HEK293 (cell line): ENCODE results near the gene SLC6A15.

Experiments used
- MEIS1 ChIP-seq: sonication (generic); formaldehyde crosslinking; IDR thresholded peaks from 2 replicates; pipeline ENCODE4 v1.8.1; 2022; ENCODE audit warnings: missing genetic modification reagents, mild to moderate bottlenecking, borderline replicate concordance
- PATZ1 ChIP-seq: fragments of 450-650 bp; formaldehyde crosslinking; IDR thresholded peaks from 2 replicates; pipeline ENCODE4 v1.5.1; 2016; ENCODE audit warnings: missing biosample characterization, missing genetic modification characterization
- RBAK ChIP-seq: fragments of 450-650 bp; formaldehyde crosslinking; IDR thresholded peaks from 2 replicates; pipeline ENCODE4 v1.5.1; 2016; ENCODE audit warnings: missing biosample characterization, missing genetic modification characterization
- TRIM28 ChIP-seq: IDR thresholded peaks from 2 replicates; pipeline ENCODE4 v1.6.1; 2011; ENCODE audit warnings: low read length, control low read depth, borderline replicate concordance
- ZFP69B ChIP-seq: fragments of 450-650 bp; formaldehyde crosslinking; IDR thresholded peaks from 2 replicates; pipeline ENCODE4 v1.5.1; 2016; ENCODE audit warnings: missing biosample characterization, missing genetic modification characterization
- ZNF10 ChIP-seq: fragments of 450-650 bp; formaldehyde crosslinking; IDR thresholded peaks from 2 replicates; pipeline ENCODE4 v1.5.1; 2017; ENCODE audit warnings: missing biosample characterization, missing genetic modification characterization
- ZNF121 ChIP-seq: fragments of 450-650 bp; formaldehyde crosslinking; IDR thresholded peaks from 2 replicates; pipeline ENCODE4 v1.5.1; 2016; ENCODE audit warnings: missing biosample characterization, missing genetic modification characterization
- ZNF174 ChIP-seq: fragments of 450-650 bp; formaldehyde crosslinking; IDR thresholded peaks from 2 replicates; pipeline ENCODE4 v1.5.0; 2017; ENCODE audit warnings: missing biosample characterization, mild to moderate bottlenecking, missing genetic modification characterization
- ZNF175 ChIP-seq: fragments of 450-650 bp; formaldehyde crosslinking; IDR thresholded peaks from 2 replicates; pipeline ENCODE4 v1.5.1; 2016; ENCODE audit warnings: missing biosample characterization, missing genetic modification characterization
- ZNF394 ChIP-seq: fragments of 450-650 bp; formaldehyde crosslinking; IDR thresholded peaks from 2 replicates; pipeline ENCODE4 v1.5.1; 2016; ENCODE audit warnings: missing biosample characterization, missing genetic modification characterization, mild to moderate bottlenecking, moderate library complexity, borderline replicate concordance
- ZNF423 ChIP-seq: fragments of 450-650 bp; formaldehyde crosslinking; IDR thresholded peaks from 2 replicates; pipeline ENCODE4 v1.5.1; 2016; ENCODE audit warnings: missing biosample characterization, missing genetic modification characterization
- ZNF510 ChIP-seq: fragments of 450-650 bp; formaldehyde crosslinking; IDR thresholded peaks from 2 replicates; pipeline ENCODE4 v1.5.1; 2018; ENCODE audit warnings: mild to moderate bottlenecking, missing genetic modification characterization, missing biosample characterization; ENCODE audit not compliant: insufficient replicate concordance
- ZNF513 ChIP-seq: fragments of 450-650 bp; IDR thresholded peaks from 2 replicates; pipeline ENCODE4 v1.5.1; 2018; ENCODE audit warnings: missing biosample characterization, missing genetic modification characterization
- ZNF521 ChIP-seq: fragments of 450-650 bp; formaldehyde crosslinking; IDR thresholded peaks from 2 replicates; pipeline ENCODE4 v1.5.1; 2017; ENCODE audit warnings: missing biosample characterization, mild to moderate bottlenecking, missing genetic modification characterization
- ZNF610 ChIP-seq: fragments of 450-650 bp; formaldehyde crosslinking; IDR thresholded peaks from 2 replicates; pipeline ENCODE4 v1.5.1; 2016; ENCODE audit warnings: missing biosample characterization, missing genetic modification characterization, borderline replicate concordance
- ZNF639 ChIP-seq: fragments of 450-650 bp; formaldehyde crosslinking; IDR thresholded peaks from 2 replicates; pipeline ENCODE4 v1.5.1; 2016; ENCODE audit warnings: missing biosample characterization, missing genetic modification characterization
- ZNF707 ChIP-seq: fragments of 450-650 bp; formaldehyde crosslinking; IDR thresholded peaks from 2 replicates; pipeline ENCODE4 v1.5.1; 2016; ENCODE audit warnings: missing biosample characterization, missing genetic modification characterization
- ZNF792 ChIP-seq: fragments of 450-650 bp; formaldehyde crosslinking; IDR thresholded peaks from 2 replicates; pipeline ENCODE4 v1.5.1; 2016; ENCODE audit warnings: missing biosample characterization, missing genetic modification characterization
- ZSCAN30 ChIP-seq: fragments of 450-650 bp; IDR thresholded peaks from 2 replicates; pipeline ENCODE4 v1.5.1; 2018; ENCODE audit warnings: missing biosample characterization, mild to moderate bottlenecking, missing genetic modification characterization, moderate library complexity
- TF ChIP-seq, protein P1 (sequence below): fragments of 450-650 bp; formaldehyde crosslinking; IDR thresholded peaks from 2 replicates; pipeline ENCODE4 v1.5.1; 2017; ENCODE audit warnings: missing biosample characterization, mild to moderate bottlenecking, missing genetic modification characterization, moderate library complexity
- TF ChIP-seq, protein P2 (sequence below): fragments of 450-650 bp; formaldehyde crosslinking; IDR thresholded peaks from 2 replicates; pipeline ENCODE4 v1.5.1; 2016; ENCODE audit warnings: missing biosample characterization, missing genetic modification characterization, low read depth
- TF ChIP-seq, protein P3 (sequence below): fragments of 450-650 bp; formaldehyde crosslinking; IDR thresholded peaks from 2 replicates; pipeline ENCODE4 v1.5.1; 2016; ENCODE audit warnings: missing biosample characterization, missing genetic modification characterization
- TF ChIP-seq, protein P4 (sequence below): fragments of 450-650 bp; formaldehyde crosslinking; IDR thresholded peaks from 2 replicates; pipeline ENCODE4 v1.5.1; 2016; ENCODE audit warnings: missing biosample characterization, missing genetic modification characterization
- TF ChIP-seq, protein P5 (sequence below): fragments of 450-650 bp; formaldehyde crosslinking; IDR thresholded peaks from 2 replicates; pipeline ENCODE4 v1.5.1; 2016; ENCODE audit warnings: missing biosample characterization, missing genetic modification characterization

The SLC6A15 gene

GRCh38 chr12:84912198-84913128, at the start of gene SLC6A15 (continued):
- TF ChIP-seq MEIS1 (no peak), ZFP69B (0 out of 2 replicates have a peak, but pooled peaks have one; percentile 40), PATZ1 (tag by site-specific recombination) (peak; percentile 73), ZNF513 (tag by site-specific recombination) (no peak), ZNF174 (tag by site-specific recombination) (no peak), ZNF610 (no peak), ZNF792 (tag by site-specific recombination) (no peak), ZNF423 (tag by site-specific recombination) (no peak), ZNF394 (tag by site-specific recombination) (peak; percentile 58; the same call in 1 of the 2 replicates), ZNF121 (tag by site-specific recombination) (no peak), ZNF510 (tag by site-specific recombination) (no peak), ZNF10 (tag by site-specific recombination) (no peak), TRIM28 (no peak), ZNF639 (tag by site-specific recombination) (no peak), ZNF707 (tag by site-specific recombination) (no peak), ZSCAN30 (peak; percentile 64; the same call in 1 of the 2 replicates), ZNF175 (no peak), ZNF521 (tag by site-specific recombination) (no peak), RBAK (no peak)
- TF ChIP-seq, protein P1, sequence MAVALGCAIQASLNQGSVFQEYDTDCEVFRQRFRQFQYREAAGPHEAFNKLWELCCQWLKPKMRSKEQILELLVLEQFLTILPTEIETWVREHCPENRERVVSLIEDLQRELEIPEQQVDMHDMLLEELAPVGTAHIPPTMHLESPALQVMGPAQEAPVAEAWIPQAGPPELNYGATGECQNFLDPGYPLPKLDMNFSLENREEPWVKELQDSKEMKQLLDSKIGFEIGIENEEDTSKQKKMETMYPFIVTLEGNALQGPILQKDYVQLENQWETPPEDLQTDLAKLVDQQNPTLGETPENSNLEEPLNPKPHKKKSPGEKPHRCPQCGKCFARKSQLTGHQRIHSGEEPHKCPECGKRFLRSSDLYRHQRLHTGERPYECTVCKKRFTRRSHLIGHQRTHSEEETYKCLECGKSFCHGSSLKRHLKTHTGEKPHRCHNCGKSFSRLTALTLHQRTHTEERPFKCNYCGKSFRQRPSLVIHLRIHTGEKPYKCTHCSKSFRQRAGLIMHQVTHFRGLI (tag by site-specific recombination) = no peak; the same call in 1 of the 2 replicates
- TF ChIP-seq, protein P2, sequence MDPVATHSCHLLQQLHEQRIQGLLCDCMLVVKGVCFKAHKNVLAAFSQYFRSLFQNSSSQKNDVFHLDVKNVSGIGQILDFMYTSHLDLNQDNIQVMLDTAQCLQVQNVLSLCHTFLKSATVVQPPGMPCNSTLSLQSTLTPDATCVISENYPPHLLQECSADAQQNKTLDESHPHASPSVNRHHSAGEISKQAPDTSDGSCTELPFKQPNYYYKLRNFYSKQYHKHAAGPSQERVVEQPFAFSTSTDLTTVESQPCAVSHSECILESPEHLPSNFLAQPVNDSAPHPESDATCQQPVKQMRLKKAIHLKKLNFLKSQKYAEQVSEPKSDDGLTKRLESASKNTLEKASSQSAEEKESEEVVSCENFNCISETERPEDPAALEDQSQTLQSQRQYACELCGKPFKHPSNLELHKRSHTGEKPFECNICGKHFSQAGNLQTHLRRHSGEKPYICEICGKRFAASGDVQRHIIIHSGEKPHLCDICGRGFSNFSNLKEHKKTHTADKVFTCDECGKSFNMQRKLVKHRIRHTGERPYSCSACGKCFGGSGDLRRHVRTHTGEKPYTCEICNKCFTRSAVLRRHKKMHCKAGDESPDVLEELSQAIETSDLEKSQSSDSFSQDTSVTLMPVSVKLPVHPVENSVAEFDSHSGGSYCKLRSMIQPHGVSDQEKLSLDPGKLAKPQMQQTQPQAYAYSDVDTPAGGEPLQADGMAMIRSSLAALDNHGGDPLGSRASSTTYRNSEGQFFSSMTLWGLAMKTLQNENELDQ (tag by site-specific recombination) = no peak
- TF ChIP-seq, protein P3, sequence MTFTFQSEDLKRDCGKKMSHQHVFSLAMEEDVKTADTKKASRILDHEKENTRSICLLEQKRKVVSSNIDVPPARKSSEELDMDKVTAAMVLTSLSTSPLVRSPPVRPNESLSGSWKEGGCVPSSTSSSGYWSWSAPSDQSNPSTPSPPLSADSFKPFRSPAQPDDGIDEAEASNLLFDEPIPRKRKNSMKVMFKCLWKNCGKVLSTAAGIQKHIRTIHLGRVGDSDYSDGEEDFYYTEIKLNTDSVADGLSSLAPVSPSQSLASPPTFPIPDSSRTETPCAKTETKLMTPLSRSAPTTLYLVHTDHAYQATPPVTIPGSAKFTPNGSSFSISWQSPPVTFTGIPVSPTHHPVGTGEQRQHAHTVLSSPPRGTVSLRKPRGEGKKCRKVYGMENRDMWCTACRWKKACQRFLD (tag by site-specific recombination) = no peak
- TF ChIP-seq, protein P4, sequence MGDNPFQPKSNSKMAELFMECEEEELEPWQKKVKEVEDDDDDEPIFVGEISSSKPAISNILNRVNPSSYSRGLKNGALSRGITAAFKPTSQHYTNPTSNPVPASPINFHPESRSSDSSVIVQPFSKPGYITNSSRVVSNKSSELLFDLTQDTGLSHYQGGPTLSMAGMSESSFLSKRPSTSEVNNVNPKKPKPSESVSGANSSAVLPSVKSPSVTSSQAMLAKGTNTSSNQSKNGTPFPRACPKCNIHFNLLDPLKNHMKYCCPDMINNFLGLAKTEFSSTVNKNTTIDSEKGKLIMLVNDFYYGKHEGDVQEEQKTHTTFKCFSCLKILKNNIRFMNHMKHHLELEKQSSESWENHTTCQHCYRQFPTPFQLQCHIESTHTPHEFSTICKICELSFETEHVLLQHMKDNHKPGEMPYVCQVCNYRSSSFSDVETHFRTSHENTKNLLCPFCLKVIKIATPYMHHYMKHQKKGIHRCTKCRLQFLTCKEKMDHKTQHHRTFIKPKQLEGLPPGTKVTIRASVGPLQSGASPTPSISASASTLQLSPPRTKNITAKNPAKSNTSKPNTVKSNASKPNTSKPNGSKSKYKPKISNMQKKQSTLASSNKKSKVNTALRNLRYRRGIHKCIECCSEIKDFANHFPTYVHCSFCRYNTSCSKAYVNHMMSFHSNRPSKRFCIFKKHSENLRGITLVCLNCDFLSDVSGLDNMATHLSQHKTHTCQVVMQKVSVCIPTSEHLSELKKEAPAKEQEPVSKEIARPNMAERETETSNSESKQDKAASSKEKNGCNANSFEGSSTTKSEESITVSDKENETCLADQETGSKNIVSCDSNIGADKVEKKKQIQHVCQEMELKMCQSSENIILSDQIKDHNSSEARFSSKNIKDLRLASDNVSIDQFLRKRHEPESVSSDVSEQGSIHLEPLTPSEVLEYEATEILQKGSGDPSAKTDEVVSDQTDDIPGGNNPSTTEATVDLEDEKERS = no peak
- TF ChIP-seq, protein P5, sequence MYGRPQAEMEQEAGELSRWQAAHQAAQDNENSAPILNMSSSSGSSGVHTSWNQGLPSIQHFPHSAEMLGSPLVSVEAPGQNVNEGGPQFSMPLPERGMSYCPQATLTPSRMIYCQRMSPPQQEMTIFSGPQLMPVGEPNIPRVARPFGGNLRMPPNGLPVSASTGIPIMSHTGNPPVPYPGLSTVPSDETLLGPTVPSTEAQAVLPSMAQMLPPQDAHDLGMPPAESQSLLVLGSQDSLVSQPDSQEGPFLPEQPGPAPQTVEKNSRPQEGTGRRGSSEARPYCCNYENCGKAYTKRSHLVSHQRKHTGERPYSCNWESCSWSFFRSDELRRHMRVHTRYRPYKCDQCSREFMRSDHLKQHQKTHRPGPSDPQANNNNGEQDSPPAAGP (tag by site-specific recombination) = peak; percentile 75
